Measurements from ENCODE around the gene CAMK1D. TPM values are rescaled to one million over a fixed set of nuclear protein-coding genes. Genes with fewer than 3 reads are reported as not detected.

CAMK1D gene
- total RNA-seq, 4 donors from 2014 or later = 13.5 to 21.4 (median 15.7) TPM

- Histone ChIP-seq H3K27me3 (no peaks in the 10 kb centered on the region), H3K36me3 (no peaks in the 10 kb centered on the region), H3K4me1 (peaks cover 26 to 54% (median 39%) of the 10 kb centered on the region in 4 donors), H3K4me3 (no peak overlapping the region), H3K27ac (peak overlapping the region in 2 of 4 donors; percentile 18 to 35), H3K9me3 (no peaks in the 10 kb centered on the region)
- in situ Hi-C loops (cut with MboI; ENCODE audit: low pct_ligation_motif_present in 1 of 4, low pct_unique_long_range_greater_than_20kb in 1 of 4, low sequenced_read_pairs in 3 of 4) (no loop called here), intact Hi-C loops (cut with DNase I; ENCODE audit: low total_unique reads) (loop anchor here (10.0 kb wide), 1 partner anchor 360 kb away; the partner anchor contains the start of gene CAMK1D)
- no peak for TF ChIP-seq CTCF (IDR thresholded peaks at IDR 0.05)
- no peak for TF ChIP-seq POLR2A (IDR thresholded peaks at IDR 0.05)
- no peak for TF ChIP-seq EP300 (IDR thresholded peaks at IDR 0.05; ENCODE audit: low read depth)
- TF ChIP-seq POLR2AphosphoS5 (IDR thresholded peaks at IDR 0.05) = no peak
- no peak for DNase-seq
- WGBS, 2 donors (ENCODE audit: low coverage in 1 of 2) = 63 to 91% methylated on average over 3 of the region's 3 CpGs
Observed at GRCh38 chr10:12704488-12704887, 355.1 kb downstream of the CAMK1D start.

GRCh38 chr10:12705943-12706342, 356.6 kb downstream of the CAMK1D start:
- TF ChIP-seq POLR2AphosphoS5 (IDR thresholded peaks at IDR 0.05) = no peak
- TF ChIP-seq EP300 (IDR thresholded peaks at IDR 0.05; ENCODE audit: low read depth) = no peak
- no peak for TF ChIP-seq CTCF (IDR thresholded peaks at IDR 0.05)
- TF ChIP-seq POLR2A (IDR thresholded peaks at IDR 0.05) = no peak
- Histone ChIP-seq H3K27me3 (no peaks in the 10 kb centered on the region), H3K4me3 (no peak overlapping the region), H3K27ac (peak overlapping the region; percentile 72 to 81 (median 78)), H3K36me3 (no peaks in the 10 kb centered on the region), H3K4me1 (peaks cover 28 to 57% (median 38%) of the 10 kb centered on the region in 4 donors), H3K9me3 (no peaks in the 10 kb centered on the region)
- no peak for DNase-seq
- WGBS, 2 donors (ENCODE audit: low coverage in 1 of 2) = 89 to 90% methylated on average over 3 to 4 of the region's 4 CpGs
- intact Hi-C loops (cut with DNase I; ENCODE audit: low total_unique reads) (loop anchor here (10.0 kb wide), 1 partner anchor 361 kb away; the partner anchor contains the start of gene CAMK1D), in situ Hi-C loops (cut with MboI; ENCODE audit: low pct_ligation_motif_present in 1 of 4, low pct_unique_long_range_greater_than_20kb in 1 of 4, low sequenced_read_pairs in 3 of 4) (loop anchor here in 1 of 4 donors (5.0 kb wide), 1 partner anchor 444 kb away; no protein-coding TSS in a partner anchor)

GRCh38 chr10:12707461-12708185, 358.3 kb downstream of the CAMK1D start:
- in situ Hi-C loops (cut with MboI; ENCODE audit: low pct_ligation_motif_present in 1 of 4, low pct_unique_long_range_greater_than_20kb in 1 of 4, low sequenced_read_pairs in 3 of 4) (loop anchor here in 1 of 4 donors (5.0 kb wide), 1 partner anchor 445 kb away; no protein-coding TSS in a partner anchor), intact Hi-C loops (cut with DNase I; ENCODE audit: low total_unique reads) (loop anchor here (10.0 kb wide), 1 partner anchor 363 kb away; the partner anchor contains the start of gene CAMK1D)
- H3K9me3 ChIP-seq = no peaks in the 10 kb centered on the region
- TF ChIP-seq POLR2A (IDR thresholded peaks at IDR 0.05) (no peak), CTCF (IDR thresholded peaks at IDR 0.05) (peak in 4 of 5 experiments; percentile 32 to 50 (median 38)), EP300 (IDR thresholded peaks at IDR 0.05; ENCODE audit: low read depth) (no peak), POLR2AphosphoS5 (IDR thresholded peaks at IDR 0.05) (peak; percentile 58 to 70 (median 68))
- no peaks in the 10 kb centered on the region for H3K36me3 ChIP-seq
- H3K4me1 ChIP-seq = peaks cover 28 to 53% (median 39%) of the 10 kb centered on the region in 4 donors
- H3K4me3 ChIP-seq = no peak overlapping the region
- WGBS, 2 donors (ENCODE audit: low coverage in 1 of 2) = 33 to 46% methylated on average over 6 to 10 of the region's 10 CpGs
- peak overlapping the region; percentile 72 to 81 (median 78) for H3K27ac ChIP-seq
- no peaks in the 10 kb centered on the region for H3K27me3 ChIP-seq
- DNase-seq = peak; percentile 31

- TF ChIP-seq EP300 (IDR thresholded peaks at IDR 0.05; ENCODE audit: low read depth) (no peak), POLR2AphosphoS5 (IDR thresholded peaks at IDR 0.05) (no peak)
- in situ Hi-C loops (cut with MboI; ENCODE audit: low pct_ligation_motif_present in 1 of 4, low pct_unique_long_range_greater_than_20kb in 1 of 4, low sequenced_read_pairs in 3 of 4) = loop anchor here in 1 of 4 donors (5.0 kb wide), 1 partner anchor 447 kb away; no protein-coding TSS in a partner anchor
Observed at GRCh38 chr10:12709000-12709401, 359.7 kb downstream of the CAMK1D start.

More at GRCh38 chr10:12709000-12709401, 359.7 kb downstream of the CAMK1D start:
- WGBS, 2 donors (ENCODE audit: low coverage in 1 of 2) = 30 to 48% methylated on average over 2 to 3 of the region's 3 CpGs
- Histone ChIP-seq H3K9me3 (no peaks in the 10 kb centered on the region), H3K36me3 (no peaks in the 10 kb centered on the region), H3K4me1 (peaks cover 28 to 52% (median 39%) of the 10 kb centered on the region in 4 donors), H3K27me3 (no peaks in the 10 kb centered on the region), H3K27ac (peak overlapping the region; percentile 72 to 81 (median 78)), H3K4me3 (no peak overlapping the region)
- intact Hi-C loops (cut with DNase I; ENCODE audit: low total_unique reads) = loop anchor here (10.0 kb wide), 1 partner anchor 364 kb away; the partner anchor contains the start of gene CAMK1D
- DNase-seq = no peak
